ENCODE results near the gene TMEM42. TPM values are rescaled to one million over a fixed set of nuclear protein-coding genes. Genes with fewer than 3 reads are reported as not detected.

TMEM42 gene
- total and polyA plus RNA-seq, 2 of the 8 experiments (the other 6 are each of a cell fraction or from before 2014, with no cell fraction given), result 11.2 to 41.4 TPM

GRCh38 chr3:44860117-44860516 is 1.6 kb upstream of the TMEM42 start:
- Histone ChIP-seq H2AFZ (ENCODE audit: low read length) (no peak overlapping the region), H3K27me3 (replicated peaks in 1 of 4; ENCODE audit: control insufficient read depth in 3 of 4, extremely low read depth in 1 of 4, insufficient read depth in 3 of 4, low read length in 3 of 4) (no peaks in the 10 kb centered on the region), H2BK20ac (ENCODE audit: low read length) (no peak overlapping the region), H3K79me1 (ENCODE audit: low read depth, low read length) (no peaks in the 10 kb centered on the region; the same call in none of the 2 replicates), H3K23me2 (ENCODE audit: low read depth, low read length) (peaks cover 5% of the 10 kb centered on the region), H2BK120ac (replicated peaks; ENCODE audit: low read depth, low read length) (no peak overlapping the region), H3K56ac (replicated peaks; ENCODE audit: insufficient read length, low read depth, low read length) (no peak overlapping the region), H3K9ac (replicated peaks in 1 of 4; ENCODE audit: extremely low read depth in 1 of 4, low read depth in 3 of 4, low read length in 3 of 4) (no peak overlapping the region), H3K4ac (replicated peaks; ENCODE audit: insufficient read length, low read depth, low read length) (no peak overlapping the region), H2BK5ac (ENCODE audit: low read depth, low read length) (no peak overlapping the region), H3K23ac (ENCODE audit: insufficient read length) (no peak overlapping the region), H4K20me1 (replicated peaks in 1 of 2; ENCODE audit: control insufficient read depth in 1 of 2, insufficient read depth in 2 of 2, low read length in 2 of 2) (no peaks in the 10 kb centered on the region), H3K4me2 (ENCODE audit: insufficient read depth in 1 of 2, low read depth in 2 of 2, low read length in 2 of 2) (no peak overlapping the region), H3K36me3 (ENCODE audit: control insufficient read depth in 2 of 4, insufficient read depth in 4 of 4, low read length in 3 of 4) (no peaks in the 10 kb centered on the region), H3K9me3 (ENCODE audit: insufficient read depth in 2 of 2, low read depth in 1 of 2, low read length in 1 of 2) (no peaks in the 10 kb centered on the region), H3K14ac (ENCODE audit: insufficient read length) (no peak overlapping the region), H3K4me3 (ENCODE audit: extremely low read depth in 1 of 4, insufficient read depth in 2 of 4, low read depth in 3 of 4, low read length in 4 of 4) (no peak overlapping the region), H3K79me2 (ENCODE audit: control insufficient read depth in 1 of 2, insufficient read depth in 2 of 2, low read length in 2 of 2) (no peaks in the 10 kb centered on the region; a peak in 1 of 4 replicates), H4K8ac (ENCODE audit: extremely low read depth, insufficient read depth, low read length) (no peak overlapping the region), H2BK12ac (ENCODE audit: low read depth, low read length) (no peak overlapping the region), H3K27ac (ENCODE audit: low read depth, low read length) (no peak overlapping the region), H3K4me1 (replicated peaks in 1 of 4; ENCODE audit: control insufficient read depth in 3 of 4, insufficient read depth in 4 of 4, low read length in 3 of 4) (peaks cover 0 to 5% (median 4%) of the 10 kb centered on the region in 4 experiments; a peak in 5 of 7 replicates), H2AK5ac (ENCODE audit: low read depth, low read length) (no peak overlapping the region), H3K18ac (ENCODE audit: extremely low read depth, low read length) (no peak overlapping the region), H4K5ac (ENCODE audit: insufficient read length, low read depth, low read length) (no peak overlapping the region), H4K91ac (replicated peaks; ENCODE audit: insufficient read length, low read length) (no peak overlapping the region), H2BK15ac (ENCODE audit: low read length) (no peak overlapping the region)
- ChIA-PET POLR2A (ENCODE audit: partially characterized antibody) (interaction anchor here (1.2 to 1.3 kb wide), 2 partner anchors 54 to 99 kb away, joined by 4 to 5 read pairs; partner anchors contain the start of genes KIAA1143 and KIF15), CTCF (ENCODE audit: partially characterized antibody) (interaction anchor here (0.6 to 1.9 kb wide), 5 partner anchors 27 to 1743 kb away, joined by 3 to 5 read pairs (median 3); no protein-coding TSS in a partner anchor)
- FAIRE-seq, result no peak
- 95% methylated on average over 4 of the region's 4 CpGs; no CpG with 5 or more reads in 1 of the 2 experiments for WGBS, 2 experiments (ENCODE audit: extremely low coverage in 1 of 2, insufficient coverage in 1 of 2, insufficient read length in 1 of 2, insufficient replicate concordance in 2 of 2, low coverage in 1 of 2, low lambda C conversion rate in 2 of 2, missing lambda C conversion rate in 1 of 2)
- no peak for DNase-seq (ENCODE audit: low read depth in 1 of 2, low spot score in 2 of 2)
- no peak for TF ChIP-seq CHD2 (IDR thresholded peaks at IDR 0.05; ENCODE audit: low read length)
- no peak for TF ChIP-seq SP4 (IDR thresholded peaks at IDR 0.05; ENCODE audit: low read length)
- no peak for TF ChIP-seq JUN (IDR thresholded peaks at IDR 0.05; ENCODE audit: low read depth, low read length)
- TF ChIP-seq RNF2 (IDR thresholded peaks at IDR 0.05; ENCODE audit: borderline replicate concordance, low read depth, low read length, missing control alignments, poor library complexity, severe bottlenecking), result no peak

All from H1 (cell line).